ENCODE measurements around the gene CYTH1.
A peak's percentile ranks its signal among the peaks of the same experiment; 100 is the strongest.

CYTH1 gene, protein sequence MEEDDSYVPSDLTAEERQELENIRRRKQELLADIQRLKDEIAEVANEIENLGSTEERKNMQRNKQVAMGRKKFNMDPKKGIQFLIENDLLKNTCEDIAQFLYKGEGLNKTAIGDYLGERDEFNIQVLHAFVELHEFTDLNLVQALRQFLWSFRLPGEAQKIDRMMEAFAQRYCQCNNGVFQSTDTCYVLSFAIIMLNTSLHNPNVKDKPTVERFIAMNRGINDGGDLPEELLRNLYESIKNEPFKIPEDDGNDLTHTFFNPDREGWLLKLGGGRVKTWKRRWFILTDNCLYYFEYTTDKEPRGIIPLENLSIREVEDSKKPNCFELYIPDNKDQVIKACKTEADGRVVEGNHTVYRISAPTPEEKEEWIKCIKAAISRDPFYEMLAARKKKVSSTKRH

DNA sequence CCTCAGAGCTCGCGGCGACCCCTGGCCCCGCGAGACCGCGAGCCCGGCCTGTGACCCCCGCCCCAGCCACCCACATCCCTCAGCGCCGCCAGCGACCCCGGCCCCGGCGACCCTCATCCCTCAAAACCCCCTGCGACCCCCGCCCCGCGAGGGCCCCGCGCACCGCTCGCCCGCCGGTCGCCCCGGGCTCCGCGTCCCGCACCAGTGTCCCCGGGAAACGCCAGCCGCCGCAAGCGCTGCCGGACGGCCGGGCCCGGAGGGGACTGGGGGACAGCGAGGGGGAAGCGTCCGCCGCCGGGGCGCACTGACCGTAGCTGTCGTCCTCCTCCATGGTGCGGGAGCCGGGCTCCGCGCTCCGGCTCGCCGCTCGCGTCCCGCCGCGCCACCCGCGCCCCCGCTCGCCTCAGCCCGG, at the start of gene CYTH1:
TSS of gene CYTH1 (minus strand) at position 381 of the 412 bp plus-strand sequence. CDS start at position 331, 50 bp downstream.
- peak within 1 kb of the TSS; percentile 75 for H3K27ac ChIP-seq
- no peak for DNase-seq (ENCODE audit: low read depth, low spot score)

DNA sequence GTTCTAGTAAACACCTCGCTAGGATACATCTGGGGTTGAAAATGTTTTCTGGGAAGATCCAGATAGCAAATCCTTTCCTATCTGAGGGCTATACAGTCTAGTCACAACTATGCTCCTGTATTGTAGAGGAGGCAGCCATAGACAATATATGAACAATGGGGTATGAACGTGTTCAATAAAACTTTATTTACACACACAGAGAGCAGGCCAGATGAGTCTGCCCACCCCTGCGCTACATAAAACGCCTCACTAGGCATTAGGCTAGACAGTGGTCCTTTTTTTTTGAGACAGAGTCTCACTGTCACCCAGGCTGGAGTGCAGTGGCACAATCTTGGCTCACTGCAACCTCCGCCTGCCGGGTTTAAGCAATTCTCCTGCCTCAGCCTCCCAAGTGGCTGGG, 47.4 kb upstream of the CYTH1 start:
- no peak for DNase-seq (ENCODE audit: low read depth, low spot score)
- H3K27ac ChIP-seq: no peak overlapping the region

DNA sequence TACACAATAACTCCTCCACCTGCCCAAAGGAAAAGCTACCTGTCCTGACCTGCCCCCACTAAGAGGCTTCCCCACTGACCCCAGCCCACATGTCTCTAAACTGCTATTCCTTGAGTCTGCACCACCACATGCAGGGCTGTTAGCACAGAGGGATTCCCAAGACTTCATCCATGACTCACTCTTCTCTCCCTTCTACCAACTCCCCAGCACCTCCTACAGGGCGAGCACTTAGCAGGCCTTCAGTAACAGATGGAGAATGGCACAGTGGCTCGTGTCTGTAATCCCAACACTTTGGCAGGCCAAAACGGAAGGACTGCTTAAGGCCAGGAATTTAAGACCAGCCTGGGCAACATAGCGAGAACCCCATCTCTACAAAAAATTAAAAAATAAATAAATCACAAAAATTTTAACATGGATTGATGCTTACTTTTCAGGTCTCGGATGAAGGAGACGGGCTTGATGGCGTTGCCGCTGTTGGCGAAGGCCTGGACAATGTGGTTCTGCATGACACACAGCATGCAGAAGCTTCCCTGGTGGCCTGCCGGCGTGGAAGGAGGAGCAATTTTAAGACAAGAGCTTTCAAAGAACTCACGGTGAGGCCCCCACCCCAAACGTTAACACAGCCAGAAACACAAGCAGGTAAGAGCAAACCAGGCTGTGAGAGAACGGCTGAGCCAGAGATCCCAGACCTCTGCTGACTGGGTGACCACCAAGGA, 46.6 kb upstream of the CYTH1 start:
- no peak for DNase-seq (ENCODE audit: low read depth, low spot score)
- no peak overlapping the region for H3K27ac ChIP-seq

DNA sequence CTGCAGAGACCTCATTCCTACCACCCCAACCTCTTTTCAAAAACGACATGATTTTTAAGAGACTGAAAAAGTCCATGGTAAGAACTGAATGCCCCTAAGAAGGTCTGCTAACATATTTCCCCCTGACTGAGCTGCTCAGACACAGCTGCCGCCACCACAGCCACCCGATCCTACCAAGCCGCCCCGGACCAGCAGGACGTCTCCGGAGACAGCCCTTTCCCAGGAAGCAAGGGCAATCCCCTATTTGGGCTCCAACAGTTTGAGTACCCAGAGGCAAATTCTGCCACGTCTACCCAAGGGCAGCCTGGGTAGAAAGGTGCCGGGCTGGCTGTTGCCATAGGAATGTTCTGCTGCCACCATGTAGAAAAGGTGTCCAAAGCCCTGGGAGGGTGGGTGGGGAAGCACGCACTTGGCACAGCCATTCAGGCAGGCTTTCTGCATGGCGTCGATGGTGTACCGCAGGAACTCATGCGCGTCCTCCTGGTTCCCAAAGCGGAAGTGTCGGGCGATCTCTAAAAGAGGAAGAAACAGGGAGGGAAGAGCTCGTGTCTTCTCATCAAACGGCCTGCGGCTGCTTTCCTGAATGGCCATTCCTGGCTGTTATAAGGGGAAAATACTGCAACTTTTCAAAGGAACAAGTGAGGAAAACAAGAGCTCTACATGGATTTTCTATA, 44.9 kb upstream of the CYTH1 start:
- DNase-seq (ENCODE audit: low read depth, low spot score): no peak

DNA sequence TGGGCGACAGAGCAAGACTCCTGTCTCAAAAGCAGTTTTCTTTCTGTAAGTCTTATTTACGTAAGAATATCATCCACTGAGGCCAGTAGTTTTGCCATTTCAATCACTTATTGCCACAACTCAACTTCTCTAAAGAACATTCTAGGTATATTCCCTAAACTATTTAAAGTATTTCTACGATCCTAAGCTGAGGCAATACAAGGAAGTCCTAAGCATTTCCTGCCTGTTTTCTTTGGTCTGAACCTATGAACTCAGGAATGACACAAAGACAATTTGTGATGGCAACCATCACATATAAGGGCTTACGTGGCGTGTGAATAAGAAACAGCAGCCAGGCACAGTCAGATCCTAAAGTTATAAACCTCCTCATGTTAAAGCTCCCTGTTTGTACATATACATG, 44.3 kb upstream of the CYTH1 start:
- DNase-seq (ENCODE audit: low read depth, low spot score): no peak
- no peak overlapping the region for H3K27ac ChIP-seq

More for the DNA sequence above, 44.9 kb upstream of the CYTH1 start:
- H3K27ac ChIP-seq: no peak overlapping the region

DNA sequence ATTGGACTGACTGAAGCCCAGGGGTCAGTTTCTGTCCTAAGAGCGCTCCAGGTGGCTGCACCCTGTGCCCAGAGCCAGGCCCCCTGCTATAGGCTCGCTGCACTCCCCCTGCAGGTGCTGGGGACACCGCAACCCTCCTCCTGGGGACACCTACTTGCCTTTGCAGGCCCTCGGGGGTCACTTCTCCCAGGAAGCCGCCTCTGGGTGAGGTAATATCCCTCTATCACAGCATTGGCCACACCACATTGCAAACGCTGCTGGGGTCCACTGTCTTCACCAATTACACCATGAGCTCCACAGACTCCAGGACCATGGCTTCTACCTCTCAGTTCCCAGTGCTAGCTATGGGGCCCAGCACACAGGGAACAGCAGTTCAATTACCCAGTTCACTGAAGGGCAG, 43.6 kb upstream of the CYTH1 start:
- H3K27ac ChIP-seq: no peak overlapping the region
- no peak for DNase-seq (ENCODE audit: low read depth, low spot score)

DNA sequence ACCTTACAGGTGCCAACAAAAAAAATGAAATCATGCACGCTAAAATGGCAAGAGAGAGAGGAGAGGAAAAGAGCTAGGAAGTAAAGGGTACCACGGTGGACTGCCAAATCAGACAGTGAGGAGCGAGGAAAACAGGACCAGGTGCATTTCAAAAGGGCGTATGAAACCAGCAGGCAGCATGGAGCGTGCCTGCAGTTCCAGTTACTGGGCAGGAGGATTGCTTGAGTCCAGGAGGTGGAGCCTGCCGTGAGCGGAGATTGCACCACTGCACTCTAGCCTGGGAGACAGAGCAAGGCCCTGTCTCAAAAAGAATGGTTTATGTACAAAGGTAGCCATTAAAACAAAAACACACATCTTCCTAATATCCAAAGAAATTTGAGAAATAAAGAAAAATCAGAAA, 42.2 kb upstream of the CYTH1 start:
- H3K27ac ChIP-seq: no peak overlapping the region
- DNase-seq (ENCODE audit: low read depth, low spot score): no peak

DNA sequence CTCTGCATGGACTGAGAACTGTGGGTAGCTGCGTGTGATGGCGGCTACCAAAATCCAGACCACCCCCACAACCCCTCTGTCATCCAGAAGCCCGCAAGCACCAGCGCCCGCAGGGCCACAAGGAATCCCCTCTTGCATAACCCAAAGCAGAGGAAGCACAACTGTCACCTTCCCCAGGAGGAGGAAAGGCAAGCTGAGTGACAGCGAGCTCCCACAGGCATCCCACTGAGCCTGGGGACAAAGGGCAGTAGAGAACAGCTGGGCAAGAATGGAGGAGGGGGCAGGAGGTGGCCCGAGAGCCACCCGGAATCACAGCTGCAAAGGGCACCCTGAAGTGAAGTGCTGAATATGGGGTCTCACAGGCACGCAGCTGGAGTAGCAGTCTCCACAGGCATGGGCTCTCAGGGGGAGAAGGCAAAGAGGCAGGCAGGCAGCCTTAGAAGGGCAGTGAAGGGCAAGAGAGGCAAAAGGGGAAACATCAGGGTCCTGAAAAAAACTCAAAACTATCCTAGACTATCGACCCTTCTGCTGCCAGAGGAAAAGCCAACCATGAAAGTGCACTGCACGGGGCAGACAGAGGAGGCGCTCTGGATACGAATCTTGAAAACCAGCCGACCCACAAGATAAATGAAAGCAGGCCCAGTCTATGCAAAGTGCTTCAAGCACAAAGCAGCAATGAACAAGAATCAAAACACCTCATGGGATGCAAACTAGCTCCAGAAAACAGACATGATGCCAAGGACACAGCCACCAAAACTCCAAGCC, 41.4 kb upstream of the CYTH1 start:
- H3K27ac ChIP-seq: no peak overlapping the region
- no peak for DNase-seq (ENCODE audit: low read depth, low spot score)

DNA sequence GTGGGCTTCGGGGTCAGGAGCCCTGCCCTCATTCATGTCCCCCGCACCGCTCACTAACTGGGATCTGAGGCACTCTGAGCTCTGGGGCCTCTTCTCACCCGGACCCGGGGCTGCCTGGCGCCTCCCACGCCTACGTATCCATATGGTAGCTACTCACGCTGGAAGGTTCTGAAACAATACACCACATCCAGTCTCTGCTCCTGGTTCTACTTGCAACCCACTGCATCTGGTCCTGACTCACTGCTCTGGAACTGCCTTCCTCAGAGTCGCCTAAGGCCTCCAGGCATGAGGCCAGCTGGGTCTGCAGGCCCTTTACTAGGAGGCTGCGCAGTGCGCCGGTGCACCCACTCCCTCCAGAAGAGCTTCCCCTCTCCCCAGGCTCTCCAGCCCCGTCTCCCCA, 40.5 kb upstream of the CYTH1 start:
- H3K27ac ChIP-seq: no peak overlapping the region
- no peak for DNase-seq (ENCODE audit: low read depth, low spot score)

DNA sequence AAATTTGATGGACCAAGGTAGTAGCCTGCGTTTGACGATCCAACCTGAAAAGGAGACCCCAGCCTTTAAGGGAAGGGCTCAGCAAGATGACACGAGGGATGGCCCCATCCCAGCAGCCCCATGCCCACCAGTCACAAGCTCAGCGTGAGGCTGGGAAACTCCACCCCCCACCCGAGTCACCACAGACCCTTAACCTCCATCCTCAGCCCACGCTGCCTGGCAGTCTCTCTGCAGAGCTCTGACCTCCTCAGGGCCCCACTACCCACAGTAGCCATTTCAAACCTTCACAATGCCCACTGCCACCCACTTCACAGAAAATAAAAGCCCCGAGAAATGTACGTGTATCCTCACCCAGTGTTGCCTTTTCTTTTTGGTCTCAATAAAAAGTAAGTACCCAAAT, 39.9 kb upstream of the CYTH1 start:
- H3K27ac ChIP-seq: no peak overlapping the region
- no peak for DNase-seq (ENCODE audit: low read depth, low spot score)

DNA sequence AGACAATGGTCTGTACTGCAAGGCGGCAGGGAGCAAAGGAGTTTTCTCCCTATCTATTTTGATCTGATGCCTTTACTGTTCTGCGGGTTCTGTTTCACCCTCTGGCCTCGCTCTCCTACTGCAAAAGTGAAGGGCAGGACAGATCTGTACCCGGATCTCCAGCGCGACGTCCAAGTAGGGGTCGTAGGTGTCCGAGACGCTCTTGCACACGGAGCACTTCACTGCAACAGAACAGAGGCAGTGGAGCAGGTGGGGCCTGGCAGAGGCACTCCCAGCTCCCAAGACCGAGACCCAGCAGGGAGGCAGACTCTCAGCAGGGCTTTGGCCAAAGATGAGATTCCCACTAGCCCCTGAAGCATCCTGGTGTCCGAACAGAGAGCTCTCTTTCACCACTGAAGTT, 38.8 kb upstream of the CYTH1 start:
- no peak for DNase-seq (ENCODE audit: low read depth, low spot score)
- no peak overlapping the region for H3K27ac ChIP-seq

DNA sequence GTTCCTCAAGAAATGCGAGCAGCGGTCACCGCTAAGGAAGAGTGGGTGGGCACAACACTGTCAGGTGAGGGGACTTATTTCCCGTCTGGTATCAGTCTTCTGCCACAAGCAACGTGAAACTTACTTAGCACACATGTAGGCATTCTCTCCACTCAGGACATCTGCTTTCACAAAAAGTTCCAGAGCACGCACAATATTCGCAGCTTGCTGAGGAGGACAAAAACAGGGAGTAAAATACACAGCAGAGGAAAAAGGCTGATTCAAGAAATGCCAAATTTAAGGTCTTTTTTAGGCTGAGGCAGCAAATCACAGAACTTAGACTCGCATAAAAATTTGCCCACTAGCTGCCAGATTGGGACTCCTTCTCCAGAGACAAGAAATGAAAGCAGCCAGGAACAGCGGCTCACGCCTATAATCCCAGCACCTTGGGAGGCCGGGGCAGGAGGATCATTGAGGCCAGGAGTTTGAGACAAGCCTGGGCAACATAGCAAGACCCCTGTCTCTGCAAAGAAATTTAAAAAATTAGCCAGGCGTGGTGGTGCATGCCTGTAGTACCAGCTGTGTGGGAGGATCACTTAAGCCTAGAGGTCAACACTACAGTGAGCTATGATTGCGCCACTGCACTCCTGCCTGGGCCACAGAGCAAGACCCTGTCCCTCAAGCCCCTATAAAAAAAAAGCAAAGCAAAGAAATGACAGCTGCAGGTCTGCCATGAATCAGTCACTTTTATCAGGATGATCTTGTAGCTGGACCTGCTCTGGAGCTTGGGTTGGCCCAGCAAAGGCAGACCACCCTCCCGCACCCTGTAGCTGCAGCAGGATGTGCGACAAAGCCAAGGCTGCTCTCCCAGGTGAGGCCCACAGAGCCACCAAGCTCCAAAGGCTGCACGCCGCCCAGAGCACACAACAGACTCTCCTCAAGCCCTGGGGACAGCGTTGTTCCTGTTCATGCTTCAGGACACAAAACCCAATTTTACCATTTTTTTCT, 38.0 kb upstream of the CYTH1 start:
- no peak for DNase-seq (ENCODE audit: low read depth, low spot score)
- H3K27ac ChIP-seq: no peak overlapping the region

DNA sequence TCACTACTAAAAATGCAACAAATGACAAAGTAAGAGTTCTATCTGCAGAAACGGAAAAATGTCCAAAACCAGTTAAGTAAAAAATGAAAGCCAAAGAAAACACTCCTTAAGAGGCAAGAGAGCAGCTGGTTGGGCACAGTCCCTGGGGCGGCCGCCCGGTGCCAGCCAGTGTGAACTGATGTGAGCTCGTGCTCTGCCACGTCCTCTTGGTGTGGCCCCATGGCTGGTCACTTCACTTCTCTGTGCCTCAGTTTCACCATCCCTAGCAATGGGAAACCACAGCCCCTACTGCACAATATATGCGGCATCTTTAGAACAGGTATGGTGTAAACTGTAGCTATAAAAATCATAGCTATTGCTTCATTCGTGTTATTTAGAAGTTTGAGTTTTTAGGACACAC, 37.3 kb upstream of the CYTH1 start:
- no peak for DNase-seq (ENCODE audit: low read depth, low spot score)

DNA sequence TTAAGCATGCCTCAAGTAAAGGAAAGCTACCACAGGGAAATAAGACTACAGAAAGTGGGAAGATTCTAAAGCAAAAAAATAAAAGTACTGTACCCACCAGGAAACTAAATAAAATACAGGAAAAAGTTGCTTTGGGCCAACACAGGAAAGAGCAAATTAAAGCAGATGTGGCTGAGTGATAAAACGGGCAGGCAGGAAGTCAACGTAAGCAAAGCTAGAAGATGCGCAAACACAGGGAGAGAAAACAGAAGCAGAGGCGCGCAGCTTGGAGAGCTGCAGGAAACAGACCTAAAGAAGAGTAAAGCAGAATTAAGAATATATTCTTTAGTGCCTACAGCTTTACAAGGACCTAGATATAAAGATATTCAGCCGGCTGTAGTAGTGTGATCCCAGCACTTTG, 36.9 kb upstream of the CYTH1 start:
- H3K27ac ChIP-seq: no peak overlapping the region

More for the DNA sequence above, 37.3 kb upstream of the CYTH1 start:
- H3K27ac ChIP-seq: no peak overlapping the region

DNA sequence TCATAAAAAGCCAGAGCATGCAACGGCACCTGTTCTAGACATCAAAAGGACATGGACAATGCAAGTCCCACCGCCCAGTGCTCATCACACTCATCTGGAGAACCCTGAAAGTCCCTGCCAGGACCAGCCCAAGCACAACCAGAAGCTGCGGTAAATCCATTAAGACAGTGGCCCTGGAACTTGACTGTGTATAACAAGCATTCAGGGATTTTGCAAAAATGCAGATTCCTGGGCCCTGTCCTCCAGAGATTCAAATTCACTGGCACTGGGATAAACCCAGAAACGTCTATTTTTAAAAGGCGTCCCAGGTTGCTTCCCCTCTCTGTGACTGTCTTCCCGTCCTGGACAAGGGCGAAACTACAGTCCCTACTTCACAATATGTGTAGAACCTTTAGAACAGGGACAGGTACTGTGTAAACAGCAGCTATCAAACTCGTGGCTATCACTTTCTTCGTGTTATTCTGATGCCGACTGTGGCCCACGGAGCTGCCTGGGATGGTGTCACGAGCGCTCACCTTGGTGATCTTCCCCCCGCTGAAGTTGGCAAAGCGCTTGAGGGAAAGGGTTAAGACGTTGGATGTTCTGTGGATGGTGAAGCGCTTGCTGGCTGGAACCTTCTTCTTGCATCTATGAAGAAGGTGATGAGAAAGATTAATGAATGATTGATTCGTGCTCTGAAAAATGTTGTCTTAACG, 36.2 kb upstream of the CYTH1 start:
- no peak overlapping the region for H3K27ac ChIP-seq
- no peak for DNase-seq (ENCODE audit: low read depth, low spot score)

More for the DNA sequence above, 36.9 kb upstream of the CYTH1 start:
- DNase-seq (ENCODE audit: low read depth, low spot score): no peak

DNA sequence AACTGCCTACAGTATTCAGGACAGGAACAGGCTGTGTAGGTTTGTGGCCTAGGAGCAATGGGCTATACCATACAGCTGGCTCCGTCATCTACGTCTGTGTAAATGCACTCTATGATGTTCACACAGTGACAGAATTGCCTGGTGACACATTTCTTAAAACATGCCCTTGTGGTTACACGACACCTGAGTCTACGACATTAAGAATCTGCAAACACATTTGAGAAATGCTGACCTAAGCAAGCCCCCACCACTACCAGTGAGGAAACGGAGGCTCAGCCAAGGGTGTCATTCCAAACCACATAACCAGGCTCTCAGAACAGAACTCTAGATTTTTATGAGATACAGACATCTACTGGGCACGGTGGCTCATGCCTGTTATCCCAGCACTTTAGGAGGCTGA, 35.0 kb upstream of the CYTH1 start:
- no peak overlapping the region for H3K27ac ChIP-seq
- DNase-seq (ENCODE audit: low read depth, low spot score): no peak

DNA sequence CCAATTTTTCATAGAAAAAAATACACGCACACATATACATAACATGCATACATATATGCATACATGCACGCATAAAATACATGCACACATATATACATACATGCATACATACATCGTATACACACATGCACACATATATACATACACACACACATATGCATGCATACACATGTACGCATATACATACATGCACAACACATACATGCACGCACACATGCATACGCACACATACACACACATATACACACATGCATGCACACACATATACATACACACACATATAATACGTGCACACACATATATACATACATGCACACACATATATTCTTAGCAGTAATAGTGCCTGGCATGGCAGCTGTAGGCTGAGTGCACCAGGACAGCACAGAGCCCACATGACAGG, 33.6 kb upstream of the CYTH1 start:
- no peak overlapping the region for H3K27ac ChIP-seq

DNA sequence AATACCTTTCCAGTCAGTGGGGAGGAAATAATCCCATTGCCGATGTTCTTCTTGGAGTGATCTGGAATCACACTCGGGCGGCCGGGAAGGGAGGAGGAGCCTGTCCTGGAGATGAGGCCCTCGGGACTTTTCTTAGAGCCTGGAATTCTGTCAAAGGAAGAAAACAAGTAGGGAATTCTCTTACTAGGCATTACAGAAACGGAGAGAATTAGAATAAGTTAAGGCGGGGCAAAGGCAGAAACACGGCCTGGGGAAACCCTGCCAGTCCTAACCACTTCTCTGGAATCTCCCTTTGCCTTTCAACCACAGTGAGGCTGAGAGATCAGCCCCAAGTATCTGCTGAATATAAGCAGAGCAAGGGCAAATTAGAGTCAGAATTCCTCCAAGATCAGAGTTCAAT, 30.8 kb upstream of the CYTH1 start:
- no peak overlapping the region for H3K27ac ChIP-seq
- no peak for DNase-seq (ENCODE audit: low read depth, low spot score)

More for the DNA sequence above, 33.6 kb upstream of the CYTH1 start:
- DNase-seq (ENCODE audit: low read depth, low spot score): no peak

DNA sequence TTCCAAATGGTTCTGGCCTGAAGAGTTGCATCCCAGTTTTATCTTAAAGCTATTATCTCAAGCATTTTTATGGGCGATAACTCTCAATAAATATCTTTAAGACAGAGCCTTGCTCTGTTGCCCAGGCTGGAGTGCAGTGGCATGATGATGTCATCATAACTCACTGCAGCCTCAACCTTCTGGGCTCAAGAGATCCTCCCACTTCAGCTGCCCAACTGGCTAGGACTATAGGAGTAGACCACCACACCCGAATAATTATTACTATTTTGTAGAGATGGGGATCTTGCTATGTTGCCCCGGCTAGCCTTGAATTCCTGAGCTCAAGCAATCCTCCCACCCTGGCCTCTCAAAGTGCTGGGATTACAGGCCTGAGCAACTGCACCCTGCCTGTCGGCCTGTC, 26.1 kb upstream of the CYTH1 start:
- no peak for DNase-seq (ENCODE audit: low read depth, low spot score)
- no peak overlapping the region for H3K27ac ChIP-seq
